ENCODE measurements around the gene LLPH.

DNA sequence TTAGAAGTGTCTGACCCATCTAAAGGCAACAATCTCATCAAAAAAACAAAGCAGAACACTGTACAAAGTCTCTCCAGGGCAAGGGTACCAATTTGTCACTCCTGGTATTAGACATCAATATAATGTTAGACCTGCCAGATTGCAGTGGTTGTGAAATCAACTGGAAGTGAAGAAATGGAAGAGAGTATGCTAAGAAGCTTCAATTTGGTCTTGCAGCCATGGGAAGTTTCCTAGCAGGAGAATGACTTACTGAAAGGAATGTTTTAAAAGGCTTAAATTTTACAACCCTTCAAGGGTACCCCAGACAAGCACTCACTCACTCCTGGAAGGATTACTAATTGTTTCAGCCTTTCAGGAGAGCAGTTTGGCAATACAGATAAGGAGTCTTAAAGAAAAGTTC lies 18.9 kb downstream of the LLPH start:
- no peak for TF ChIP-seq ARNTL (CRISPR knock-in tag; IDR thresholded peaks at IDR 0.05; ENCODE audit: borderline replicate concordance, low read depth)
- TF ChIP-seq, protein P1, sequence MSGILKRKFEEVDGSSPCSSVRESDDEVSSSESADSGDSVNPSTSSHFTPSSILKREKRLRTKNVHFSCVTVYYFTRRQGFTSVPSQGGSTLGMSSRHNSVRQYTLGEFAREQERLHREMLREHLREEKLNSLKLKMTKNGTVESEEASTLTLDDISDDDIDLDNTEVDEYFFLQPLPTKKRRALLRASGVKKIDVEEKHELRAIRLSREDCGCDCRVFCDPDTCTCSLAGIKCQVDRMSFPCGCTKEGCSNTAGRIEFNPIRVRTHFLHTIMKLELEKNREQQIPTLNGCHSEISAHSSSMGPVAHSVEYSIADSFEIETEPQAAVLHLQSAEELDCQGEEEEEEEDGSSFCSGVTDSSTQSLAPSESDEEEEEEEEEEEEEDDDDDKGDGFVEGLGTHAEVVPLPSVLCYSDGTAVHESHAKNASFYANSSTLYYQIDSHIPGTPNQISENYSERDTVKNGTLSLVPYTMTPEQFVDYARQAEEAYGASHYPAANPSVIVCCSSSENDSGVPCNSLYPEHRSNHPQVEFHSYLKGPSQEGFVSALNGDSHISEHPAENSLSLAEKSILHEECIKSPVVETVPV (CRISPR knock-in tag; IDR thresholded peaks at IDR 0.05), result no peak

All from SK-N-SH treated with all-trans-retinoic acid at 6 μM for 48 hours (cell line).